HG02973 (cell line): ENCODE measurements around the gene SDC3.

Source experiments
- ATAC-seq: cut with Tn5 transposase; IDR thresholded peaks from one replicate; pipeline ENCODE4 v1.9.1; 2021; ENCODE audit warnings: moderate library complexity; ENCODE audit not compliant: unreplicated experiment

Gene SDC3

GRCh38 chr1:30823969-30824735, 84.4 kb downstream of the SDC3 start:
- peak; percentile 92 for ATAC-seq

GRCh38 chr1:30823627-30823968, 85.0 kb downstream of the SDC3 start:
- no peak for ATAC-seq

- ATAC-seq, result no peak
Measured at GRCh38 chr1:30822966-30823581, 85.5 kb downstream of the SDC3 start.

GRCh38 chr1:30822006-30822405, 86.6 kb downstream of the SDC3 start:
- ATAC-seq, result no peak

GRCh38 chr1:30820299-30820698, 88.3 kb downstream of the SDC3 start:
- ATAC-seq, result no peak
